ENCODE results near the gene DDX49. TPM values are rescaled to one million over a fixed set of nuclear protein-coding genes. Genes with fewer than 3 reads are reported as not detected.
"Not testable (repeated sequence)": the region's sequence is repeated elsewhere in the genome, so short reads cannot be mapped to it uniquely, and the experiment has no call there.

DDX49 gene
- total and polyA plus RNA-seq, 12 donors, result 16.2 to 74.5 (median 22.1) TPM

GRCh38 chr19:18899624-18900560 is 19.6 kb upstream of the DDX49 start:
- intact Hi-C loops (cut with DNase I), result loop anchor here in 1 of 10 donors (10.0 kb wide), 1 partner anchor 85 kb away; no protein-coding TSS in a partner anchor
- DNase-seq (no peak), ATAC-seq (no peak)
- TF ChIP-seq CTCF (IDR thresholded peaks at IDR 0.05), result no peak
- H3K36me3 ChIP-seq, result peaks cover 0 to 56% (median 14%) of the 10 kb centered on the region in 9 donors
- H3K27ac ChIP-seq, result no peak overlapping the region
- peaks cover 0 to 21% (median 11%) of the 10 kb centered on the region in 7 donors for H3K27me3 ChIP-seq
- H3K4me3 ChIP-seq, result no peak overlapping the region
- H3K4me1 ChIP-seq, result peaks cover 0 to 20% (median 7%) of the 10 kb centered on the region in 9 donors
- H3K9me3 ChIP-seq, result no peaks in the 10 kb centered on the region
- 90 to 92% methylated on average over 20 of the region's 20 CpGs for WGBS, 2 donors

DNA sequence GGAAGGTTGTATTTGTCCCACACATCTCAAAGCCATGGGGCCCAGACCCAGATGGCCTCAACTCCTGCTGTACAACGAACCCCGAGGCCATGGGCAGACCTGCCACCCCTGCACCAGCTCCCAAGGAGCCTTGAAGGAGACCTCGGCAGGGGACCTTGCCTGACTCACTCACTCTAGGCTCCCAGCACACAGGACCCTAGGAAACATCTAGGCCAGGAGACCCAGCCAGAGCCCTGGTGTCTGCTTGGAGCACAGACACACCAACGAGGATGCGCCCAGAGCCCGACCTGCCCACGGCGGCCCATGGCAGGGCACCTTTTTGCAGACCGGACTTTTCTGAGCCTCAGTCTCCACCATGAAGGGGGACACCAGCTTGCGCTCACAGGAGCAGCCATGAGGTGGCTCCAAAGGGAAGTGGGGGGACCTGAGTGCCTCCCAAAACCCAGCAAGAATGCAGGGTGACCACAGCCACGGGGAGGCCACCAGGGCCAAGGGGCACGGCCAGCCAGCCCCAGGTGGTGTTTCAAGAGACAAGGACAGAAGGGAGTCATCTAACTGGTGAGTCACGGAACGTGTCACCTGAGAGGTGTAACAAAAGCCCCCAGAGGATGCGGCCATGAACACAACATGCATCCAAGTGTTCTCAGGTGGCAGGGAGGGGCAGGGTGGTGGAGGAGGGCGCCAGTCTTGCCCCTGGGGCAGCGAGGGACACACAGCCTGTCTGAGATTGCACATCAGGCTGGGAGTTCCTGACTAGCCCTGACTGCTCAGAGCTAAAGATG is 18.6 kb upstream of the DDX49 start:
- H3K4me3 ChIP-seq, result no peak overlapping the region
- intact Hi-C loops (cut with DNase I), result no loop called here
- peaks cover 0 to 13% (median 0%) of the 10 kb centered on the region in 9 donors for H3K4me1 ChIP-seq
- peaks cover 0 to 66% (median 14%) of the 10 kb centered on the region in 9 donors for H3K36me3 ChIP-seq
- whole genome bisulfite sequencing, 2 donors, result 90 to 95% methylated on average over 17 of the region's 17 CpGs
- H3K9me3 ChIP-seq, result no peaks in the 10 kb centered on the region
- H3K27me3 ChIP-seq, result peaks cover 0 to 12% (median 4%) of the 10 kb centered on the region in 7 donors
- no peak for DNase-seq
- no peak overlapping the region for H3K27ac ChIP-seq
- TF ChIP-seq CTCF (IDR thresholded peaks at IDR 0.05), result no peak
- ATAC-seq, result no peak

GRCh38 chr19:18901491-18901890 is 18.0 kb upstream of the DDX49 start:
- intact Hi-C loops (cut with DNase I), result no loop called here
- Histone ChIP-seq H3K27me3 (peaks cover 0 to 8% (median under 1%) of the 10 kb centered on the region in 7 donors), H3K4me1 (peaks cover 0 to 10% (median 0%) of the 10 kb centered on the region in 9 donors), H3K9me3 (no peaks in the 10 kb centered on the region), H3K4me3 (no peak overlapping the region), H3K27ac (no peak overlapping the region), H3K36me3 (peaks cover 0 to 72% (median 14%) of the 10 kb centered on the region in 9 donors)
- ATAC-seq (no peak), DNase-seq (no peak)
- 88 to 96% methylated on average over 7 of the region's 7 CpGs for WGBS, 2 donors
- TF ChIP-seq CTCF (IDR thresholded peaks at IDR 0.05), result no peak

GRCh38 chr19:18902519-18902918 is 17.0 kb upstream of the DDX49 start:
- H3K9me3 ChIP-seq; H3K4me1 ChIP-seq; H3K4me3 ChIP-seq; H3K27me3 ChIP-seq; ATAC-seq; DNase-seq; intact Hi-C loops (cut with DNase I); H3K27ac ChIP-seq: not testable (repeated sequence)
- WGBS, 2 donors, result 91 to 96% methylated on average over 5 of the region's 5 CpGs
- H3K36me3 ChIP-seq, result peaks cover 0 to 82% (median 17%) of the 10 kb centered on the region in 9 donors
